Brain microvascular endothelial cell (primary cell): ENCODE data around the gene RIT2.

Experiments used
- DNase-seq: peaks from one replicate; pipeline ENCODE4 v3.0.0-alpha.2; 2020
- H3K27ac ChIP-seq: fragments of 250-450 bp; sonication (Bioruptor Pico); 2 replicates; pipeline ENCODE4 v1.5.1; 2020; ENCODE audit warnings: mild to moderate bottlenecking, moderate library complexity
- H3K27me3 ChIP-seq: fragments of 250-450 bp; sonication (Bioruptor Pico); replicated peaks from 2 replicates; pipeline ENCODE4 v1.5.1; 2020; ENCODE audit warnings: mild to moderate bottlenecking
- H3K36me3 ChIP-seq: fragments of 250-450 bp; sonication (Bioruptor Pico); replicated peaks from 2 replicates; pipeline ENCODE4 v1.5.1; 2020; ENCODE audit warnings: mild to moderate bottlenecking
- H3K4me3 ChIP-seq: 2 replicates; pipeline ENCODE4 v1.5.1; 2011; ENCODE audit warnings: low read depth, mild to moderate bottlenecking, control low read depth, low read length, moderate library complexity
- CTCF ChIP-seq: IDR thresholded peaks from 2 replicates; pipeline ENCODE4 v1.5.1; 2011; ENCODE audit warnings: low read depth, mild to moderate bottlenecking, moderate library complexity, low read length, control low read depth, inconsistent platforms; ENCODE audit errors: missing control alignments
- in situ Hi-C: cut with HindIII; loops from 2 replicates; pipeline ENCODE4 v1.10.0; 2017; ENCODE audit warnings: low sequenced_read_pairs, low pct_ligation_motif_present

RIT2 gene

GRCh38 chr18:42771936-42772335 is 343.5 kb downstream of the RIT2 start:
- H3K4me3 ChIP-seq = no peak overlapping the region
- H3K27ac ChIP-seq = no peak overlapping the region
- no peak for DNase-seq
- in situ Hi-C loops = no loop called here
- H3K27me3 ChIP-seq = no peaks in the 10 kb centered on the region
- no peak for TF ChIP-seq CTCF
- no peaks in the 10 kb centered on the region for H3K36me3 ChIP-seq

GRCh38 chr18:42765302-42765701 is 350.2 kb downstream of the RIT2 start:
- Histone ChIP-seq H3K36me3 (no peaks in the 10 kb centered on the region), H3K4me3 (no peak overlapping the region), H3K27me3 (no peaks in the 10 kb centered on the region), H3K27ac (no peak overlapping the region)
- in situ Hi-C loops = no loop called here
- no peak for TF ChIP-seq CTCF
- no peak for DNase-seq

- Histone ChIP-seq H3K36me3 (no peaks in the 10 kb centered on the region), H3K27ac (no peak overlapping the region), H3K4me3 (no peak overlapping the region), H3K27me3 (no peaks in the 10 kb centered on the region)
- no peak for DNase-seq
- TF ChIP-seq CTCF = no peak
- in situ Hi-C loops = no loop called here
Measured at GRCh38 chr18:42760290-42760689, 355.2 kb downstream of the RIT2 start.

- TF ChIP-seq CTCF = no peak
- DNase-seq = no peak
- Histone ChIP-seq H3K27me3 (no peaks in the 10 kb centered on the region), H3K27ac (no peak overlapping the region), H3K36me3 (no peaks in the 10 kb centered on the region), H3K4me3 (no peak overlapping the region)
- in situ Hi-C loops = no loop called here
Measured at GRCh38 chr18:42758852-42759251, 356.6 kb downstream of the RIT2 start.

- no peak for DNase-seq
- Histone ChIP-seq H3K36me3 (no peaks in the 10 kb centered on the region), H3K4me3 (no peak overlapping the region), H3K27ac (no peak overlapping the region), H3K27me3 (no peaks in the 10 kb centered on the region)
- in situ Hi-C loops = no loop called here
- no peak for TF ChIP-seq CTCF
Measured at GRCh38 chr18:42756214-42756613, 359.3 kb downstream of the RIT2 start.

- no peak for DNase-seq
- Histone ChIP-seq H3K27me3 (no peaks in the 10 kb centered on the region), H3K4me3 (no peak overlapping the region), H3K36me3 (no peaks in the 10 kb centered on the region), H3K27ac (no peak overlapping the region)
- no peak for TF ChIP-seq CTCF
- in situ Hi-C loops = no loop called here
Measured at GRCh38 chr18:42752916-42753315, 362.6 kb downstream of the RIT2 start.
